Activated naive CD4-positive, alpha-beta T cell treated with anti-CD3 and anti-CD28 coated beads, Interleukin-2, amount 50 U/mL, for 24 hours (primary cell): Measurements from ENCODE around the gene POMT2.
A peak's percentile ranks its signal among the peaks of the same experiment; 100 is the strongest.

Source experiments
- H3K27ac Mint-ChIP-seq: one replicate; pipeline ENCODE4 v1.8.0; 2021; ENCODE audit warnings: mild to moderate bottlenecking, mixed read lengths
- H3K27me3 Mint-ChIP-seq: one replicate; pipeline ENCODE4 v1.8.0; 2021; ENCODE audit warnings: mixed read lengths
- H3K36me3 Mint-ChIP-seq: one replicate; pipeline ENCODE4 v1.8.0; 2021; ENCODE audit warnings: mixed read lengths
- H3K4me1 Mint-ChIP-seq: one replicate; pipeline ENCODE4 v1.8.0; 2021; ENCODE audit warnings: mixed read lengths
- H3K4me3 Mint-ChIP-seq: one replicate; pipeline ENCODE4 v1.8.0; 2021; ENCODE audit warnings: mild to moderate bottlenecking, mixed read lengths
- H3K9me3 Mint-ChIP-seq: one replicate; pipeline ENCODE4 v1.8.0; 2021; ENCODE audit warnings: mixed read lengths

The POMT2 gene, protein sequence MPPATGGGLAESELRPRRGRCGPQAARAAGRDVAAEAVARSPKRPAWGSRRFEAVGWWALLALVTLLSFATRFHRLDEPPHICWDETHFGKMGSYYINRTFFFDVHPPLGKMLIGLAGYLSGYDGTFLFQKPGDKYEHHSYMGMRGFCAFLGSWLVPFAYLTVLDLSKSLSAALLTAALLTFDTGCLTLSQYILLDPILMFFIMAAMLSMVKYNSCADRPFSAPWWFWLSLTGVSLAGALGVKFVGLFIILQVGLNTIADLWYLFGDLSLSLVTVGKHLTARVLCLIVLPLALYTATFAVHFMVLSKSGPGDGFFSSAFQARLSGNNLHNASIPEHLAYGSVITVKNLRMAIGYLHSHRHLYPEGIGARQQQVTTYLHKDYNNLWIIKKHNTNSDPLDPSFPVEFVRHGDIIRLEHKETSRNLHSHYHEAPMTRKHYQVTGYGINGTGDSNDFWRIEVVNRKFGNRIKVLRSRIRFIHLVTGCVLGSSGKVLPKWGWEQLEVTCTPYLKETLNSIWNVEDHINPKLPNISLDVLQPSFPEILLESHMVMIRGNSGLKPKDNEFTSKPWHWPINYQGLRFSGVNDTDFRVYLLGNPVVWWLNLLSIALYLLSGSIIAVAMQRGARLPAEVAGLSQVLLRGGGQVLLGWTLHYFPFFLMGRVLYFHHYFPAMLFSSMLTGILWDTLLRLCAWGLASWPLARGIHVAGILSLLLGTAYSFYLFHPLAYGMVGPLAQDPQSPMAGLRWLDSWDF

GRCh38 chr14:77320238-77320935 is at the start of gene POMT2:
Gene POMT2 (minus strand): TSS chr14:77320883. CDS start chr14:77320681, 202 bp downstream.
- Mint-ChIP-seq H3K9me3 (no peaks in the 10 kb centered on the region), H3K4me1 (peaks cover 14% of the 10 kb centered on the region), H3K27ac (peak within 1 kb of the TSS; percentile 100), H3K36me3 (no peaks in the 10 kb centered on the region), H3K27me3 (no peaks in the 10 kb centered on the region), H3K4me3 (peak within 1 kb of the TSS; percentile 97)

GRCh38 chr14:77369285-77369684 is 48.6 kb upstream of the POMT2 start:
- Mint-ChIP-seq H3K27me3 (no peaks in the 10 kb centered on the region), H3K36me3 (peaks cover 3% of the 10 kb centered on the region), H3K4me1 (peaks cover 33% of the 10 kb centered on the region), H3K27ac (no peak overlapping the region), H3K9me3 (no peaks in the 10 kb centered on the region), H3K4me3 (no peak overlapping the region)

DNA sequence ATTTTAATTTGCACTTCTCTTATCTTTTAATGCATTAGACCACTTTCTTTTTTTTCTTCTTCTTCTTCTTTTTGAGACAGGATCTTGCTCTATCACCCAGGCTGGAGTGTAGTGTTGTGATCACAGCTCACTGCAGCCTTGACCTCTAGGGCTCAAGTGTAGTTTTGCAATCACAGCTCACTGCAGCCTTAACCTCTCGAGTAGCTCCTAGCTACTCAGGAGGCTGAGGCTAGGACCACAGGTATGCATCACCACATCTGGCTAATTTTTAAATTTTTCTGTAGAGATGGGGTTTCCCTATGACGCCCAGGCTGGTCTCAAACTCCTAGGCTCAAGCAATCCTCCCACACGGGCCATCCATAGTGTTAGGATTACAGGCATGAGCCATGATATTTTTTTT is 43.5 kb upstream of the POMT2 start:
- no peak overlapping the region for H3K4me3 Mint-ChIP-seq
- H3K4me1 Mint-ChIP-seq: peaks cover 6% of the 10 kb centered on the region
- no peaks in the 10 kb centered on the region for H3K27me3 Mint-ChIP-seq
- peaks cover 3% of the 10 kb centered on the region for H3K36me3 Mint-ChIP-seq
- no peaks in the 10 kb centered on the region for H3K9me3 Mint-ChIP-seq
- H3K27ac Mint-ChIP-seq: no peak overlapping the region

- H3K27ac Mint-ChIP-seq: no peak overlapping the region
- no peaks in the 10 kb centered on the region for H3K9me3 Mint-ChIP-seq
- no peaks in the 10 kb centered on the region for H3K27me3 Mint-ChIP-seq
- peaks cover 1% of the 10 kb centered on the region for H3K4me1 Mint-ChIP-seq
- H3K36me3 Mint-ChIP-seq: peaks cover 3% of the 10 kb centered on the region
- no peak overlapping the region for H3K4me3 Mint-ChIP-seq
These were observed 38.9 kb upstream of the POMT2 start for GRCh38 chr14:77359626-77360025.

- no peak overlapping the region for H3K27ac Mint-ChIP-seq
- no peaks in the 10 kb centered on the region for H3K27me3 Mint-ChIP-seq
- H3K9me3 Mint-ChIP-seq: no peaks in the 10 kb centered on the region
- no peaks in the 10 kb centered on the region for H3K4me1 Mint-ChIP-seq
- peaks cover 3% of the 10 kb centered on the region for H3K36me3 Mint-ChIP-seq
- H3K4me3 Mint-ChIP-seq: no peak overlapping the region
These were observed 36.2 kb upstream of the POMT2 start for GRCh38 chr14:77356899-77357298.

DNA sequence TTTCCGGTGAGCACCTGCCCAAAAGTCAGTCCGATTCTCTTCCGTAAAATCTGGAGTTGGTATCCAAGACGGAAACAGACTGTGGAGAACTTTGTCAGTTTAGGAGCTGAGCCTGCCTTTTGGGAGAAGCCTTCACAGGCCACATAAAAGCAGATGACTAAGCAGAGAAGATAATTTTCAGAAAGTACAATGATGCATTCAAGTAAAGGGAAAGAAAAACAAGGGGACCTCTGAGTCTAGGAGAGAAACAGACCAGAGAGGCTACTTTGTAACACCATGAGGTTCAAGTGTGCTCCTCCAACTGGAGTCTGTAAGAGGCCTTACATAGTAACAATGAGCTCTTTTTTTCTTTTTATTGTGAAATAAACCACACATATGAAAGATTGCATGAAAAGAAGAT is 35.1 kb upstream of the POMT2 start:
- Mint-ChIP-seq H3K4me1 (no peaks in the 10 kb centered on the region), H3K36me3 (peaks cover 1% of the 10 kb centered on the region), H3K9me3 (no peaks in the 10 kb centered on the region), H3K27me3 (no peaks in the 10 kb centered on the region), H3K4me3 (no peak overlapping the region), H3K27ac (peak overlapping the region; percentile 3)

GRCh38 chr14:77353469-77354141 is 32.9 kb upstream of the POMT2 start:
- H3K4me3 Mint-ChIP-seq: no peak overlapping the region
- H3K36me3 Mint-ChIP-seq: peaks cover 7% of the 10 kb centered on the region
- H3K27me3 Mint-ChIP-seq: no peaks in the 10 kb centered on the region
- H3K27ac Mint-ChIP-seq: no peak overlapping the region
- no peaks in the 10 kb centered on the region for H3K4me1 Mint-ChIP-seq
- no peaks in the 10 kb centered on the region for H3K9me3 Mint-ChIP-seq

- Mint-ChIP-seq H3K4me3 (no peak overlapping the region), H3K27ac (no peak overlapping the region), H3K4me1 (no peaks in the 10 kb centered on the region), H3K27me3 (no peaks in the 10 kb centered on the region), H3K36me3 (peaks cover 9% of the 10 kb centered on the region), H3K9me3 (no peaks in the 10 kb centered on the region)
These were observed 27.1 kb upstream of the POMT2 start for GRCh38 chr14:77347751-77348150.

DNA sequence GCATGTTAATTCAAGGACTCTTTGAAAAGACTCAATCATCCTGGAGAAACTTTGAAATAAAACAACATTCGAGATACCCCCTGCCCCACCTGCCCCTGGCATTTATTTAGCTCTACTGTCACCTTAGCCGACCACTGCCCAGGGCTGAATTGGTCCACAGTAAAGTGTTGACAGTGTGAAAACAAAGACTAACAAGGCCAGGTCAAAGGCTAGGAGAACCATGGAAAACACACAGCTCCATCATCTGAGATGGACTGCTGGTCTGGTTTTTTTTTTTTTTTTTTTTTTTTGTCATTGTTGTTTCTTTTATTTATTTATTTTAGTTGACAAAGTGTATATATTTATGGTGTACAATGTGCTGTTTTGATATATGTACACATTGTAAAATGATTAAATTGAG is 25.8 kb upstream of the POMT2 start:
- Mint-ChIP-seq H3K27ac (no peak overlapping the region), H3K36me3 (peaks cover 10% of the 10 kb centered on the region), H3K4me3 (no peak overlapping the region), H3K9me3 (no peaks in the 10 kb centered on the region), H3K27me3 (no peaks in the 10 kb centered on the region), H3K4me1 (no peaks in the 10 kb centered on the region)

GRCh38 chr14:77344377-77344996 is 23.8 kb upstream of the POMT2 start:
- H3K4me1 Mint-ChIP-seq: no peaks in the 10 kb centered on the region
- no peaks in the 10 kb centered on the region for H3K27me3 Mint-ChIP-seq
- no peak overlapping the region for H3K27ac Mint-ChIP-seq
- H3K36me3 Mint-ChIP-seq: peaks cover 12% of the 10 kb centered on the region
- no peak overlapping the region for H3K4me3 Mint-ChIP-seq
- no peaks in the 10 kb centered on the region for H3K9me3 Mint-ChIP-seq

DNA sequence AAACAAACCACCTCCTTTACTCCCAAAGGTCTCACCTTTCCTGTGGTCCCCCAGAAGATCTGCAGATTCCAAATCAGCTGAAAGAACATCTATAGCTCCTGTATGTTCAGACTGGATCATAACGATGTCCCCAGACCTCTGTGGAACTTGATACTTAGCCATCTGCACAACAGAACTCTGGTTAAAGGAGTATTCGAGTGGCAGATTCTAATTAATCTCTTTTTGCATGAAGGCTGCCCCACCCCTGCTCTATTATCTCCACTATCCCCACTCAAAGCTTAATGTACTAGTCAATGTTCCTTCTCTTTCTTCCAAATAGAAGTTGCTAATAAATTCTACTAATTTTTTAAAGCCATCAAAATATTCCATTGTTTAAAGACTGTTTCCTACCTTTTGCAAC is 23.0 kb upstream of the POMT2 start:
- no peaks in the 10 kb centered on the region for H3K4me1 Mint-ChIP-seq
- H3K36me3 Mint-ChIP-seq: peaks cover 10% of the 10 kb centered on the region
- H3K9me3 Mint-ChIP-seq: no peaks in the 10 kb centered on the region
- H3K27ac Mint-ChIP-seq: no peak overlapping the region
- no peak overlapping the region for H3K4me3 Mint-ChIP-seq
- no peaks in the 10 kb centered on the region for H3K27me3 Mint-ChIP-seq

DNA sequence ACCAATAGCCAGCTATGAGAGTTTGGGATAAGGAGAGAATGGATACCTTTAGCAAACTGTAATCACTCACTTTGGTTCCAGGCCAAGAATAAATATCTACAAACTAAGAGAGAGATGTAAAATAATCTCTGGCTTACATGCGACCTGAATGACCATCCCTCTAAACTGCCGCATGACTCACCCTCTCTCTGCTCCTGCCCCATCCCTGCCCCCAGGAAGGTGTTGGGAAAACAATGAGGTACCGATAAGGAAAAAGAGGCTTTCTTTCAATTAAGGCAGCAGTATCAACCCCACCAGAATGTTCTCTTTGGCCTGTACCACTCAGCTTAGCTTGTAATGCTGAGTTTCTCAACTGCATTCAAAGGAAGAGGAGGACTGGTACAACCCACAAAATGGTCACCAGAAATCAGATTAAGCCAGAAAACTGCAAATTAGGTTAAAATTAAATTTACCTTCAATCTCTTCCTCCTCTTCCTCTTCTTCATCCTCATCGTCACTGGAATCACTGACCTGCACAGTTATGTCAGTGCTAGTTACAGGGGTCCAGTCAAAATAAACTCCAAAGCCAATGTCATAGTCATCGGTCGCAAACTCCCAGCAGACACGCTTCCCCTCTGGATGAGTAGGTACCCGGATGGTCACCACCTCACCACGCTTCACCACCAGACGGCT is 22.2 kb upstream of the POMT2 start:
- Mint-ChIP-seq H3K27me3 (no peaks in the 10 kb centered on the region), H3K36me3 (peaks cover 10% of the 10 kb centered on the region), H3K9me3 (no peaks in the 10 kb centered on the region), H3K4me1 (no peaks in the 10 kb centered on the region), H3K4me3 (no peak overlapping the region), H3K27ac (no peak overlapping the region)

- no peaks in the 10 kb centered on the region for H3K9me3 Mint-ChIP-seq
- no peak overlapping the region for H3K27ac Mint-ChIP-seq
- H3K4me1 Mint-ChIP-seq: no peaks in the 10 kb centered on the region
- no peak overlapping the region for H3K4me3 Mint-ChIP-seq
- peaks cover 12% of the 10 kb centered on the region for H3K36me3 Mint-ChIP-seq
- H3K27me3 Mint-ChIP-seq: no peaks in the 10 kb centered on the region
These were observed 19.7 kb upstream of the POMT2 start for GRCh38 chr14:77340389-77340788.

DNA sequence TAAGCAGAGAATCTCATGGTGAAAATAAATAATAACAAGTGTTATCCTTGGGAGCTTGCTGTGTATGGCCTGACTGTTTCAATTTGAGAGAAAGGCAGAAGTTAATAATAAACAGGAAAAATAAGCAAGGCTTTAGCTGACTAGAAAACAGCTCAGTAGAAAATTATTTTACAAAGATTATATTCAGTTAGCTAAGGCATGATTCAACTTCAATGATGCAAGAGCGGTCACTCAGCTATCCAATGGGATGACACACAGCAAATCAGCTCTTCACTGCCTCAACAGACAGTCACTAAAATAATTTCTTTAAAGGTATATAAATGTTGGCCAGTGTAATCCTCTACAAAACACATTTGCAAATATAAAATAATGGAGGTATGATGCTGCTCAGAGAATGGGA is 18.7 kb upstream of the POMT2 start:
- Mint-ChIP-seq H3K9me3 (no peaks in the 10 kb centered on the region), H3K4me1 (no peaks in the 10 kb centered on the region), H3K27ac (no peak overlapping the region), H3K27me3 (no peaks in the 10 kb centered on the region), H3K4me3 (no peak overlapping the region), H3K36me3 (peaks cover 12% of the 10 kb centered on the region)

- Mint-ChIP-seq H3K27me3 (no peaks in the 10 kb centered on the region), H3K4me1 (no peaks in the 10 kb centered on the region)
These were observed 17.6 kb upstream of the POMT2 start for GRCh38 chr14:77338302-77338701.

More at GRCh38 chr14:77338302-77338701, 17.6 kb upstream of the POMT2 start:
- H3K4me3 Mint-ChIP-seq: no peak overlapping the region
- no peaks in the 10 kb centered on the region for H3K9me3 Mint-ChIP-seq
- no peak overlapping the region for H3K27ac Mint-ChIP-seq
- peaks cover 12% of the 10 kb centered on the region for H3K36me3 Mint-ChIP-seq
